NCI-H2227 (cell line): ENCODE measurements around the gene CNNM1.

Experiments used
- DNase-seq: peaks from one replicate; lab custom pipeline; 2025; ENCODE audit not compliant: unreplicated experiment; lab: John Stamatoyannopoulos, UW

The CNNM1 gene

GRCh38 chr10:99337311-99337811, 8.2 kb downstream of the CNNM1 start:
- DNase-seq, result no peak

- DNase-seq, result no peak
These were observed 8.7 kb downstream of the CNNM1 start for GRCh38 chr10:99337901-99338300.

GRCh38 chr10:99339077-99339476, 9.9 kb downstream of the CNNM1 start:
- no peak for DNase-seq

GRCh38 chr10:99339563-99340047, 10.4 kb downstream of the CNNM1 start:
- DNase-seq, result no peak

- no peak for DNase-seq
These were observed 11.5 kb downstream of the CNNM1 start for GRCh38 chr10:99340650-99341049.

- DNase-seq, result no peak
These were observed 12.1 kb downstream of the CNNM1 start for GRCh38 chr10:99341248-99341647.

GRCh38 chr10:99341860-99342490, 12.8 kb downstream of the CNNM1 start:
- no peak for DNase-seq

- no peak for DNase-seq
These were observed 14.1 kb downstream of the CNNM1 start for GRCh38 chr10:99343262-99343661.

GRCh38 chr10:99344715-99345114, 15.6 kb downstream of the CNNM1 start:
- no peak for DNase-seq

- no peak for DNase-seq
These were observed 16.2 kb downstream of the CNNM1 start for GRCh38 chr10:99345350-99345749.

- no peak for DNase-seq
These were observed 17.1 kb downstream of the CNNM1 start for GRCh38 chr10:99346247-99346646.

GRCh38 chr10:99347672-99348071, 18.5 kb downstream of the CNNM1 start:
- no peak for DNase-seq

- no peak for DNase-seq
These were observed 24.0 kb downstream of the CNNM1 start for GRCh38 chr10:99353182-99353581.

GRCh38 chr10:99357691-99358090, 28.5 kb downstream of the CNNM1 start:
- DNase-seq, result no peak

GRCh38 chr10:99358101-99358500, 28.9 kb downstream of the CNNM1 start:
- no peak for DNase-seq

GRCh38 chr10:99360934-99361333, 31.8 kb downstream of the CNNM1 start:
- DNase-seq, result no peak

- no peak for DNase-seq
These were observed 35.0 kb downstream of the CNNM1 start for GRCh38 chr10:99364125-99364524.

- DNase-seq, result no peak
These were observed 36.2 kb downstream of the CNNM1 start for GRCh38 chr10:99365311-99365710.

- no peak for DNase-seq
These were observed 36.6 kb downstream of the CNNM1 start for GRCh38 chr10:99365736-99366135.

- no peak for DNase-seq
These were observed 37.5 kb downstream of the CNNM1 start for GRCh38 chr10:99366666-99367065.

GRCh38 chr10:99368646-99369045, 39.5 kb downstream of the CNNM1 start:
- no peak for DNase-seq

GRCh38 chr10:99369126-99369525, 40.0 kb downstream of the CNNM1 start:
- no peak for DNase-seq

GRCh38 chr10:99369551-99369950, 40.4 kb downstream of the CNNM1 start:
- DNase-seq, result no peak
